22Rv1 (cell line): ENCODE results near the gene CFAP251.

Experiments used
- H3K27ac ChIP-seq: fragments of 450-650 bp; 2 replicates; pipeline ENCODE4 v1.5.1; 2017
- ZFX ChIP-seq: fragments of 450-650 bp; IDR thresholded peaks from 2 replicates; pipeline ENCODE4 v1.6.1; 2017; ENCODE audit warnings: antibody characterized with exemption, borderline replicate concordance
- TF ChIP-seq, protein P1 (sequence below): fragments of 450-650 bp; IDR thresholded peaks from 2 replicates; pipeline ENCODE4 v1.5.1; 2017; ENCODE audit warnings: mild to moderate bottlenecking

Gene CFAP251

DNA sequence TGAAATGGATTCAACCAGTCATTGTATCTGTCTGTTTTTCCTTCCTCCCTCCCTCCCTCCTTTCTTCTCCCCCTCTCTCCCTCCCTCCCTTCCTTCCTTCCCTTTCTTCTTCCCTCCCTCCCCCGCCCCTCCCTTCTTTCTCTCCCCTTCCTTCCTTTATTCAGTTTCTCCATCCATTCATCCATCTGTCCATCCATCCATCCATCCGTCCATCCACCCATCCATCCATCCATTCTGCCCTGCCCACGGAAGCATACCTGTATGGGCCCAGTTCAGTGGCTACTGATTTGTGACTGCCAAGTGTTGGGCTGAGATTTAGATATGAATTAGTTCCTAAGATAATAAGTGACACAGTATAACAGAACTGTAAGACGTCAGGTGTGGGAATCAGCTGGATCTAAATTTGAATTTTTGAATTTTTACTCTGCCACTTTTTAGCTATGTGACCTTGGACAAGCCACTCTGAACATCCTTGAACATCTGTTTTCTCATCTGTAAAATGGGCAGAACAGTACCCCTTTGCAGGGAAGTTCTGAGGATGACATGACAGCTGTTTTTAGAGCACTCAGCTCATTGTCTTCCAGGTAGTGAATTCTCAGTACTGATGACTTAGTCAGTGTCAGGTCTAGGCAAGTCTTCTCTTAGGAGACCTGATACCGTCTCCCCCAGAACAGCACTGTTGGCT lies 42.9 kb downstream of the CFAP251 start:
- TF ChIP-seq ZFX = no peak
- TF ChIP-seq, protein P1, sequence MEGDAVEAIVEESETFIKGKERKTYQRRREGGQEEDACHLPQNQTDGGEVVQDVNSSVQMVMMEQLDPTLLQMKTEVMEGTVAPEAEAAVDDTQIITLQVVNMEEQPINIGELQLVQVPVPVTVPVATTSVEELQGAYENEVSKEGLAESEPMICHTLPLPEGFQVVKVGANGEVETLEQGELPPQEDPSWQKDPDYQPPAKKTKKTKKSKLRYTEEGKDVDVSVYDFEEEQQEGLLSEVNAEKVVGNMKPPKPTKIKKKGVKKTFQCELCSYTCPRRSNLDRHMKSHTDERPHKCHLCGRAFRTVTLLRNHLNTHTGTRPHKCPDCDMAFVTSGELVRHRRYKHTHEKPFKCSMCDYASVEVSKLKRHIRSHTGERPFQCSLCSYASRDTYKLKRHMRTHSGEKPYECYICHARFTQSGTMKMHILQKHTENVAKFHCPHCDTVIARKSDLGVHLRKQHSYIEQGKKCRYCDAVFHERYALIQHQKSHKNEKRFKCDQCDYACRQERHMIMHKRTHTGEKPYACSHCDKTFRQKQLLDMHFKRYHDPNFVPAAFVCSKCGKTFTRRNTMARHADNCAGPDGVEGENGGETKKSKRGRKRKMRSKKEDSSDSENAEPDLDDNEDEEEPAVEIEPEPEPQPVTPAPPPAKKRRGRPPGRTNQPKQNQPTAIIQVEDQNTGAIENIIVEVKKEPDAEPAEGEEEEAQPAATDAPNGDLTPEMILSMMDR = no peak
- no peak overlapping the region for H3K27ac ChIP-seq

DNA sequence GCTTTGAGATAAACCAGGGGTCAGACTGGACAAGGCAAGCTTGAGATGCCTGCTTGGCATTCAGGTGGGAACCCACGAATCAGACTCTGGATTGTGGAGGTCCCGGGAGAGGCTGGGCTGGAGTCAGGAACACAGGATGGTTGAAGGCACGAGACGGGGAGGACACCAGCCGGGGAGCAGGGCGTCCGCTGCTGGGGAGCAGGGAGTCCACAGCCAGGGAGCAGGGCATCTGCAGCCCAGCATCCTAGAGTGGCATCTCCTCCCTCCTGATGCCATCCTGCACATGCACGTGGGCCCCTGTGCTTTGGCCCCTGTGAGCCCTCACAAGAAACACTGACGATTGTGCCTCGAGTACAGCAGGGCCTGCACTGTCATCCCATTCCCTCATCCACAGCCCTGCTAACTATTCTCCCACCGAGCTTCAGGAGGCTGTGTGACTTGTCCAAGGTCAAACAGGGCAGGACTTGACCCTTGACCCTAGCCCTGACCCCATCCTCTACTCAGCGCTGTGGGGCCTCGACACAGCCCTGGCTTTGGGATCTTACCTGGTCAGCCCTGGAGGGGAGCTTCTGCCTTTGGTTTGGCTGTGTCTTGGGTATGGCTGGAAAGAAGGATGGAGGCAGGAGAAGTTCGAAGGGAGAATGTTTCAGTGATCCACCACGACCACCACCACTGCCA lies 45.1 kb downstream of the CFAP251 start:
- no peak overlapping the region for H3K27ac ChIP-seq
- TF ChIP-seq, protein P1 = no peak
- no peak for TF ChIP-seq ZFX

DNA sequence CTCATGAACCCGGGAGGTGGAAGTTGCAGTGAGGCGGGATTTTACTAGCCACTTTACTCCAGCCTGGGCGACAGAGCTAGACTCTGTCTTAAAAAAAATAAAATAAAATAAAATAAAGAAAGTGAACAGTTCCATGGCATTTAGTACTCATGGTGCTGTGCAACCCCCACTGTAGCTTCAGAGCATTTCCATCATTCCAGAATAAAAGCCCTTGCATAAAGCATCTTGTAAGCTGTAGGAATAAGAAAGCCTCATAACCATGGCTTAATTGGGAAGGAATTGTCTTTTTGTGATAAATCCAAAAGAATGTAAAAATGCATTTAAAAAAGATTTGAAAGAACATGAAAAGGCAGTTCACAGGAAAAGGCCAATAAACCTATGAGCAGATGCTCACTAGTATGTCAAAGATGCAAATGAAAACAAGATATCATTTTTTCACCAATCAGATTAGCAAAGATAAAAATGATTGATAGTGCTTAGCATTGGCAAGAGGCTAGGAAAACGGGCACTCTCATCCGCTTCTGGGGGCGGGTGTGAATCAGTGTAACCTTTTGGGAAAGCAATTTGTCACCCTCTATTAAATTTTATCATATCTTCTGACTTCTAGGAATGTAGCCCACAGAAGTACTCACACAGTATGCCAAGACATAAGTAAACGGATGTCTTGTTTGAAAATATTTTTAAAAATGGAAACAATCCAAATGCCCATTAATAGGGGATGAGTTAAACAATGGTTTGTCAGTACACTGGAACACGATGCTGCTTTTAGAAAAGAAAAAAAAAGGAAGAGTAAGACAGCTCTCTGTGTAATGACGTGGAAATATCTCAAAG lies 46.6 kb downstream of the CFAP251 start:
- no peak overlapping the region for H3K27ac ChIP-seq
- TF ChIP-seq, protein P1 = no peak
- TF ChIP-seq ZFX = no peak

DNA sequence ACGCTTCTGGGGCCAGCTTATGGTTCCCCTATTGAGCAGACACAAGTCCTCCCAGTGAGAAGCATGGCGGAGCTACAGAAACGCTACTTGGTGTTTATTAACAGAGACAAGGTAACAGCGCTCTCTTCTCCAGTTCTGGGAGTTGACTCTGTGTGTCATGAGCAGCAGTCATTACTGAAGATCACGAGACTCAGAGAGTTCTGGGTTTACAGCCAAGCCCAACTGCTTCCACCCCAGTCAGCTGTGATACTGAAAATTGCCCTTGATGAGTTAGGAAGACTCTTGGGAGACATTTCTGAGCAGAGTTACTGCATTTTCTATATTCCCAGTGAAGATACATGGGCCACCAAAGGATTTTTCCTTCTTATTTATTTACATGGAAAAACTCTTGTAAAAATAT lies 48.6 kb downstream of the CFAP251 start:
- no peak overlapping the region for H3K27ac ChIP-seq
- TF ChIP-seq ZFX = no peak
- TF ChIP-seq, protein P1 = no peak

DNA sequence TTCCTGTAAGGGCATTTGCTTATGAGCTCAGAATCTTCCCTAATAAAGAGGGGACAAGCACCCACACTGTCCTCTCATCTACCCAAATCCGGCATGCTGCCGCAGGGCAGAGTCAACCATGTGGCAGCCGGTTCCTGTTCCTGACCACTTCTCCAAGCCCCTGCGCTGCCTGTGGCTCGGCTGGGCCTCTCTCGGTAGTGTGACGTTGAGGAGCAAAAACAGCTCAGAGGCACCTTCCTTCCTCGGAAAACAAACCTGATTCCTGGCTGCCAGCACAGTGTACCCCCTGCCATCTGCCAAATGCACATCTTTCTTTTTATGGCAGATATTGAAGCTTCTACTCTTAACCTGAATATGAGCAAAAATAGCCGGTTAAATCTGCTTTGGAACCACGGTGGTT lies 50.5 kb downstream of the CFAP251 start:
- no peak overlapping the region for H3K27ac ChIP-seq
- no peak for TF ChIP-seq ZFX
- TF ChIP-seq, protein P1 = no peak

DNA sequence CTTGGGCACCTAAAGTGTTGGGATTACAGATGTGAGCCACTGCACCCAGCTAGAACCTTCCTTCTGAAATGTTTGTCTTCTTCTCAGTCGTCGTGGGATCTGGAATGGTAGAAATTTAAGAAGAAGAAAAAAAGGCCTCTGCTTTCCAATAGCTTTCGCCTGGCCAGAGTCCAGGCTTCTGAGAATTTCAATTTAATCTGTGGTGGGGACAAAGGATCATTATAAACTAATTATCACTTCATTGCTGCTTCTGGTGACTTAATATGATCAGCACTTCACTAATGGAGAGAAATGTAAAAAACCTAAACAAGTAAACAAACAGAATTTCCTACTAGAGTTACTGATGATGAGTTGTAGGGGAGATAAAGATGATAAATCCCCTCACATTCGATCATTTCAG lies 51.3 kb downstream of the CFAP251 start:
- TF ChIP-seq, protein P1 = no peak
- no peak overlapping the region for H3K27ac ChIP-seq
